ENCODE data around the gene DCHS1. TPM values are rescaled to one million over a fixed set of nuclear protein-coding genes. Genes with fewer than 3 reads are reported as not detected.

Gene DCHS1
- total and polyA plus RNA-seq, 4 donors, result 0.68 to 8.9 (median 5.8) TPM

GRCh38 chr11:6673523-6674218 is 18.1 kb upstream of the DCHS1 start:
- Histone ChIP-seq H3K27ac (ENCODE audit: low read depth in 1 of 2, low read length in 2 of 2) (no peak overlapping the region), H3K27me3 (ENCODE audit: control insufficient read depth in 4 of 4, insufficient read depth in 4 of 4, low read length in 3 of 4) (no peaks in the 10 kb centered on the region), H3K36me3 (ENCODE audit: control insufficient read depth in 4 of 4, insufficient read depth in 3 of 4, low read depth in 1 of 4, low read length in 3 of 4) (no peaks in the 10 kb centered on the region), H3K9ac (ENCODE audit: low read depth in 1 of 2, low read length in 2 of 2) (no peak overlapping the region), H3K4me1 (ENCODE audit: control insufficient read depth in 4 of 4, insufficient read depth in 4 of 4, low read length in 3 of 4) (peaks cover 0 to 2% (median 0%) of the 10 kb centered on the region in 4 donors), H3K4me3 (ENCODE audit: low read depth in 1 of 3, low read length in 3 of 3) (no peak overlapping the region), H3K9me3 (ENCODE audit: control insufficient read depth in 4 of 4, low read length in 3 of 4) (no peaks in the 10 kb centered on the region)
- no peak for TF ChIP-seq JUND (IDR thresholded peaks at IDR 0.05)
- no peak for TF ChIP-seq HNF4G (IDR thresholded peaks at IDR 0.05)
- DNase-seq (ENCODE audit: low spot score), result no peak

GRCh38 chr11:6671991-6672390 is 16.4 kb upstream of the DCHS1 start:
- H3K4me3 ChIP-seq (ENCODE audit: low read depth in 1 of 3, low read length in 3 of 3), result no peak overlapping the region
- H3K27me3 ChIP-seq (ENCODE audit: control insufficient read depth in 4 of 4, insufficient read depth in 4 of 4, low read length in 3 of 4), result no peaks in the 10 kb centered on the region
- 73% methylated on average over 2 of the region's 2 CpGs for WGBS
- DNase-seq (ENCODE audit: low spot score), result no peak
- H3K9me3 ChIP-seq (ENCODE audit: control insufficient read depth in 4 of 4, low read length in 3 of 4), result no peaks in the 10 kb centered on the region
- no peaks in the 10 kb centered on the region for H3K36me3 ChIP-seq (ENCODE audit: control insufficient read depth in 4 of 4, insufficient read depth in 3 of 4, low read depth in 1 of 4, low read length in 3 of 4)
- no peak for TF ChIP-seq ATF3 (IDR thresholded peaks at IDR 0.05)
- no peak for TF ChIP-seq CTCF (IDR thresholded peaks at IDR 0.05; ENCODE audit: low read depth, low read length, missing input control)
- no peak for TF ChIP-seq YY1 (IDR thresholded peaks at IDR 0.05)
- no peak for TF ChIP-seq GABPA (IDR thresholded peaks at IDR 0.05 in 1 of 2, conservative IDR thresholded peaks at IDR 0.05 in 1 of 2)
- TF ChIP-seq HNF4A (conservative IDR thresholded peaks at IDR 0.05), result no peak
- no peak for TF ChIP-seq JUND (IDR thresholded peaks at IDR 0.05)
- TF ChIP-seq RAD21 (IDR thresholded peaks at IDR 0.05), result no peak
- no peak for TF ChIP-seq RXRA (IDR thresholded peaks at IDR 0.05)
- TF ChIP-seq EGR1 (IDR thresholded peaks at IDR 0.05; ENCODE audit: low read depth in 2 of 2), result no peak
- no peak for TF ChIP-seq FOXA2 (IDR thresholded peaks at IDR 0.05)
- TF ChIP-seq SP1 (IDR thresholded peaks at IDR 0.05), result no peak
- TF ChIP-seq NR2F2 (IDR thresholded peaks at IDR 0.05), result no peak
- TF ChIP-seq TAF1 (conservative IDR thresholded peaks at IDR 0.05), result no peak
- no peak for TF ChIP-seq HNF4G (IDR thresholded peaks at IDR 0.05)
- no peak for TF ChIP-seq FOXA1 (IDR thresholded peaks at IDR 0.05)
- TF ChIP-seq MAX (IDR thresholded peaks at IDR 0.05), result no peak
- no peak for TF ChIP-seq ZBTB33 (IDR thresholded peaks at IDR 0.05)
- peaks cover 0 to 2% (median 0%) of the 10 kb centered on the region in 4 donors for H3K4me1 ChIP-seq (ENCODE audit: control insufficient read depth in 4 of 4, insufficient read depth in 4 of 4, low read length in 3 of 4)
- H3K27ac ChIP-seq (ENCODE audit: low read depth in 1 of 2, low read length in 2 of 2), result no peak overlapping the region
- H3K9ac ChIP-seq (ENCODE audit: low read depth in 1 of 2, low read length in 2 of 2), result no peak overlapping the region
